HCT116 (cell line): ENCODE measurements around the gene PDGFD. TPM values are rescaled to one million over a fixed set of nuclear protein-coding genes. Genes with fewer than 3 reads are reported as not detected.

Experiments
- ATAC-seq: fragments of 200-7000 bp; cut with Tn5 transposase; 2 replicates; pipeline ENCODE4 v1.9.1; 2020; ENCODE audit warnings: mild to moderate bottlenecking, moderate library complexity
- BruUV-seq: library from RNA; stranded (reverse); fragments of 400-500 nt; replicated peaks from 2 replicates; lab custom pipeline; 2021; lab: Mats Ljungman, UMichigan
- CTCF ChIA-PET: fragments of 300-600 bp; sonication (Branson Sonifier 250); formaldehyde crosslinking; loops from one replicate; lab custom pipeline; 2021; ENCODE audit warnings: antibody characterized with exemption; lab: Charles Lee
- POLR2A ChIA-PET: fragments of 300-600, 350-600 bp; sonication (Branson Sonifier 250); formaldehyde crosslinking; loops from one replicate; lab custom pipeline; 2021; ENCODE audit warnings: antibody characterized with exemption; lab: Charles Lee
- RAD21 ChIA-PET, 2 experiments: fragments of 300-600 bp; sonication (Branson Sonifier 250); formaldehyde crosslinking; loops; one replicate each; lab custom pipeline; 2023; ENCODE audit warnings: low total read pairs in 2 of 2; ENCODE audit not compliant: uncharacterized antibody in 2 of 2, unreplicated experiment in 2 of 2, low non-redundant PET in 1 of 2; lab: Charles Lee
- DNase-seq: peaks from one replicate; pipeline ENCODE4 v3.0.0-alpha.2; 2010; ENCODE audit warnings: low read depth, low spot score
- H2AFZ ChIP-seq: fragments of 200-600 bp; shearing (Covaris generic), sonication (generic); 2 replicates; pipeline ENCODE4 v1.6.1; 2017; ENCODE audit warnings: low read depth, mixed run types, mixed read lengths, antibody characterized with exemption, low read length; ENCODE audit not compliant: poor library complexity, severe bottlenecking
- H3K27ac ChIP-seq: 2 replicates; pipeline ENCODE4 v1.5.1; 2012; ENCODE audit warnings: low read depth, low read length
- H3K27me3 ChIP-seq: fragments of 200-600 bp; sonication (generic); 2 replicates; pipeline ENCODE4 v1.6.1; 2016; ENCODE audit warnings: mixed run types, low read length, mixed read lengths; ENCODE audit not compliant: insufficient read depth
- H3K36me3 ChIP-seq, 2 experiments: fragments of 200-500 bp in 1 of 2; fragments of 200-600 bp in 1 of 2; sonication (Bioruptor generic) in 1 of 2; sonication (generic) in 1 of 2; 2 replicates each; pipeline versions ENCODE4 v1.5.1 to v1.6.1; 2014 to 2016; ENCODE audit warnings: low read length in 2 of 2, inconsistent platforms in 1 of 2, mixed read lengths in 1 of 2, mixed run types in 1 of 2; ENCODE audit not compliant: insufficient read depth in 2 of 2, control insufficient read depth in 1 of 2
- H3K4me1 ChIP-seq, 2 experiments: fragments of 200-600 bp in 1 of 2; sonication (generic) in 1 of 2; 2 replicates each; pipeline versions ENCODE4 v1.5.1 to v1.6.1; 2012 to 2017; ENCODE audit warnings: low read length in 2 of 2, inconsistent platforms in 1 of 2, mild to moderate bottlenecking in 1 of 2, mixed read lengths in 1 of 2, mixed run types in 1 of 2, moderate library complexity in 1 of 2; ENCODE audit not compliant: insufficient read depth in 2 of 2, control insufficient read depth in 1 of 2
- H3K4me2 ChIP-seq: fragments of 200-600 bp; sonication (generic); 2 replicates; pipeline ENCODE4 v1.6.1; 2017; ENCODE audit warnings: mixed run types, low read length, mixed read lengths
- H3K4me3 ChIP-seq, 2 experiments: fragments of 200-600 bp in 1 of 2; sonication (generic) in 1 of 2; replicated peaks in 1 of 2; 2 replicates each; pipeline ENCODE4 v1.5.1; 2011 to 2016; ENCODE audit warnings: low read length in 2 of 2, control low read depth in 1 of 2, low read depth in 1 of 2, mild to moderate bottlenecking in 1 of 2, mixed read lengths in 1 of 2, mixed run types in 1 of 2
- H3K79me2 ChIP-seq: fragments of 200-600 bp; sonication (generic); 2 replicates; pipeline ENCODE4 v1.6.1; 2017; ENCODE audit warnings: mild to moderate bottlenecking, mixed run types, low read length, moderate library complexity, mixed read lengths; ENCODE audit not compliant: insufficient read depth
- H3K9ac ChIP-seq: fragments of 200-600 bp; sonication (generic); 2 replicates; pipeline ENCODE4 v1.6.1; 2016; ENCODE audit warnings: low read length, mixed read lengths
- H3K9me2 ChIP-seq: fragments of 200-600 bp; sonication (generic), shearing (Covaris generic); 2 replicates; pipeline ENCODE4 v1.6.1; 2017; ENCODE audit warnings: mixed run types, mild to moderate bottlenecking, moderate library complexity; ENCODE audit not compliant: insufficient read depth
- H3K9me3 ChIP-seq, 2 experiments: fragments of 200-500 bp in 1 of 2; fragments of 200-600 bp in 1 of 2; sonication (Bioruptor generic) in 1 of 2; sonication (generic) in 1 of 2; 2 replicates each; pipeline ENCODE4 v1.6.1; 2014 to 2017; ENCODE audit warnings: low read length in 2 of 2, mixed read lengths in 2 of 2, inconsistent platforms in 1 of 2, low read depth in 1 of 2, mild to moderate bottlenecking in 1 of 2, mixed run types in 1 of 2, moderate library complexity in 1 of 2; ENCODE audit not compliant: control insufficient read depth in 1 of 2, insufficient read depth in 1 of 2
- H4K20me1 ChIP-seq: fragments of 200-600 bp; sonication (generic), shearing (Covaris generic); 2 replicates; pipeline ENCODE4 v1.6.1; 2017; ENCODE audit warnings: mixed run types, mild to moderate bottlenecking, moderate library complexity; ENCODE audit not compliant: insufficient read depth
- CBX3 ChIP-seq: IDR thresholded peaks from 2 replicates; pipeline ENCODE4 v1.6.1; 2012; ENCODE audit warnings: low read depth
- EGR1 ChIP-seq: IDR thresholded peaks from 2 replicates; pipeline ENCODE4 v1.6.1; 2012; ENCODE audit warnings: low read depth
- ELF1 ChIP-seq: IDR thresholded peaks from 2 replicates; pipeline ENCODE4 v1.6.1; 2012; ENCODE audit warnings: low read depth, borderline replicate concordance
- FOSL1 ChIP-seq: IDR thresholded peaks from 2 replicates; pipeline ENCODE4 v1.6.1; 2012; ENCODE audit warnings: low read depth
- POLR2A ChIP-seq: IDR thresholded peaks from 2 replicates; pipeline ENCODE4 v1.7.0; 2011; ENCODE audit warnings: borderline replicate concordance; ENCODE audit not compliant: insufficient read depth, insufficient read length; ENCODE audit errors: extremely low read depth
- RAD21 ChIP-seq: IDR thresholded peaks from 2 replicates; pipeline ENCODE4 v1.6.1; 2012; ENCODE audit warnings: low read depth, mild to moderate bottlenecking
- SIN3A ChIP-seq: IDR thresholded peaks from 2 replicates; pipeline ENCODE4 v1.6.1; 2012; ENCODE audit warnings: low read depth
- SP1 ChIP-seq: IDR thresholded peaks from 2 replicates; pipeline ENCODE4 v1.6.1; 2012; ENCODE audit warnings: low read depth
- SRF ChIP-seq: IDR thresholded peaks from 2 replicates; pipeline ENCODE4 v1.6.1; 2012; ENCODE audit warnings: low read depth
- TCF7L2 ChIP-seq: IDR thresholded peaks from 2 replicates; pipeline ENCODE4 v1.7.0; 2011; ENCODE audit warnings: borderline replicate concordance, inconsistent platforms; ENCODE audit not compliant: insufficient read depth, insufficient read length; ENCODE audit errors: extremely low read depth
- YY1 ChIP-seq: IDR thresholded peaks from 2 replicates; pipeline ENCODE4 v1.6.1; 2011; ENCODE audit warnings: low read length, low read depth, moderate library complexity, mild to moderate bottlenecking; ENCODE audit not compliant: insufficient replicate concordance; ENCODE audit errors: extremely low read depth
- ZBTB33 ChIP-seq: IDR thresholded peaks from 2 replicates; pipeline ENCODE4 v1.6.1; 2011; ENCODE audit warnings: mild to moderate bottlenecking, low read length, moderate library complexity; ENCODE audit not compliant: insufficient replicate concordance; ENCODE audit errors: extremely low read depth
- ZNF274 ChIP-seq: fragments of 200-500 bp; sonication (Bioruptor generic); IDR thresholded peaks from 2 replicates; pipeline ENCODE4 v1.6.1; 2014; ENCODE audit warnings: mild to moderate bottlenecking, low read depth, low read length, inconsistent platforms
- intact Hi-C: fragments of 100-400 bp; cut with micrococcal nuclease; formaldehyde crosslinking; loops from 2 replicates; pipeline ENCODE4 v1.10.0; 2022
- total RNA-seq: library from RNA; stranded (reverse); gene quantifications from one replicate; pipeline ENCODE4 v1.2.1, GENCODE V29; 2021; ENCODE audit not compliant: unreplicated experiment
- TF ChIP-seq, protein P1 (sequence below): IDR thresholded peaks from 2 replicates; pipeline ENCODE4 v1.6.1; 2012
- TF ChIP-seq, protein P2 (sequence below), 3 experiments: fragments of 200-600 bp in 1 of 3; sonication (generic) in 1 of 3; IDR thresholded peaks in 2 of 3; conservative IDR thresholded peaks in 1 of 3; 2 replicates each; pipeline ENCODE4 v1.5.1; 2012 to 2017; ENCODE audit warnings: low read depth in 2 of 3, low read length in 2 of 3, antibody characterized with exemption in 1 of 3, borderline replicate concordance in 1 of 3, control low read depth in 1 of 3, mild to moderate bottlenecking in 1 of 3, mixed read lengths in 1 of 3, mixed run types in 1 of 3, moderate library complexity in 1 of 3; ENCODE audit not compliant: insufficient read depth in 1 of 3
- TF ChIP-seq, protein P3 (sequence below): IDR thresholded peaks from 2 replicates; pipeline ENCODE4 v1.6.1; 2012

PDGFD gene
- total RNA-seq, 1 experiment from 2014 or later, result 0.34 TPM

- peaks cover 0 to 3% of the 10 kb centered on the region in 2 experiments; a peak in 1 of 4 replicates for H3K4me1 ChIP-seq
- H3K4me3 ChIP-seq, result no peak overlapping the region
- H3K79me2 ChIP-seq, result no peaks in the 10 kb centered on the region
- H4K20me1 ChIP-seq, result no peaks in the 10 kb centered on the region
- ATAC-seq (no peak), DNase-seq (no peak)
- ChIA-PET RAD21 (no interaction called here), POLR2A (no interaction called here), CTCF (no interaction called here)
- no peaks in the 10 kb centered on the region for H3K9me2 ChIP-seq
- H3K36me3 ChIP-seq, result no peaks in the 10 kb centered on the region
- no peak overlapping the region for H3K4me2 ChIP-seq
- no peak for TF ChIP-seq ELF1
- TF ChIP-seq, protein P1, sequence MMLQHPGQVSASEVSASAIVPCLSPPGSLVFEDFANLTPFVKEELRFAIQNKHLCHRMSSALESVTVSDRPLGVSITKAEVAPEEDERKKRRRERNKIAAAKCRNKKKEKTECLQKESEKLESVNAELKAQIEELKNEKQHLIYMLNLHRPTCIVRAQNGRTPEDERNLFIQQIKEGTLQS, result no peak
- no TSS peak for BruUV-seq
- no peak overlapping the region for H3K9ac ChIP-seq
- H3K27ac ChIP-seq, result no peak overlapping the region
- intact Hi-C loops, result no loop called here
- H3K27me3 ChIP-seq, result no peaks in the 10 kb centered on the region
- no peak overlapping the region for H2AFZ ChIP-seq
- no peaks in the 10 kb centered on the region for H3K9me3 ChIP-seq
Observed at GRCh38 chr11:103887001-103887658, 276.8 kb downstream of the PDGFD start.

GRCh38 chr11:103883856-103884255 lies 280.1 kb downstream of the PDGFD start:
- Histone ChIP-seq H3K9me3 (no peaks in the 10 kb centered on the region), H3K27me3 (no peaks in the 10 kb centered on the region), H3K4me1 (peaks cover 0 to 3% of the 10 kb centered on the region in 2 experiments; a peak in 1 of 4 replicates), H3K36me3 (no peaks in the 10 kb centered on the region), H3K27ac (no peak overlapping the region), H3K4me2 (no peak overlapping the region), H3K9ac (no peak overlapping the region), H3K4me3 (no peak overlapping the region), H4K20me1 (no peaks in the 10 kb centered on the region), H2AFZ (no peak overlapping the region), H3K9me2 (no peaks in the 10 kb centered on the region), H3K79me2 (no peaks in the 10 kb centered on the region)
- BruUV-seq, result no TSS peak
- ATAC-seq, result no peak
- POLR2A ChIA-PET, result no interaction called here
- CTCF ChIA-PET, result no interaction called here
- intact Hi-C loops, result no loop called here
- no peak for DNase-seq
- RAD21 ChIA-PET, result no interaction called here
- TF ChIP-seq, protein P1, result no peak
- TF ChIP-seq TCF7L2 (no peak), SRF (no peak), ZBTB33 (no peak), RAD21 (no peak), POLR2A (no peak), EGR1 (no peak), YY1 (no peak), ZNF274 (no peak), CBX3 (no peak), SIN3A (no peak), FOSL1 (no peak), SP1 (no peak)
- TF ChIP-seq, protein P2, sequence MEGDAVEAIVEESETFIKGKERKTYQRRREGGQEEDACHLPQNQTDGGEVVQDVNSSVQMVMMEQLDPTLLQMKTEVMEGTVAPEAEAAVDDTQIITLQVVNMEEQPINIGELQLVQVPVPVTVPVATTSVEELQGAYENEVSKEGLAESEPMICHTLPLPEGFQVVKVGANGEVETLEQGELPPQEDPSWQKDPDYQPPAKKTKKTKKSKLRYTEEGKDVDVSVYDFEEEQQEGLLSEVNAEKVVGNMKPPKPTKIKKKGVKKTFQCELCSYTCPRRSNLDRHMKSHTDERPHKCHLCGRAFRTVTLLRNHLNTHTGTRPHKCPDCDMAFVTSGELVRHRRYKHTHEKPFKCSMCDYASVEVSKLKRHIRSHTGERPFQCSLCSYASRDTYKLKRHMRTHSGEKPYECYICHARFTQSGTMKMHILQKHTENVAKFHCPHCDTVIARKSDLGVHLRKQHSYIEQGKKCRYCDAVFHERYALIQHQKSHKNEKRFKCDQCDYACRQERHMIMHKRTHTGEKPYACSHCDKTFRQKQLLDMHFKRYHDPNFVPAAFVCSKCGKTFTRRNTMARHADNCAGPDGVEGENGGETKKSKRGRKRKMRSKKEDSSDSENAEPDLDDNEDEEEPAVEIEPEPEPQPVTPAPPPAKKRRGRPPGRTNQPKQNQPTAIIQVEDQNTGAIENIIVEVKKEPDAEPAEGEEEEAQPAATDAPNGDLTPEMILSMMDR (IDR thresholded peaks at IDR 0.05 in 2 of 3, conservative IDR thresholded peaks at IDR 0.05 in 1 of 3; ENCODE audit: borderline replicate concordance in 1 of 3, insufficient read depth in 1 of 3, low read depth in 2 of 3, low read length in 2 of 3), result no peak
- TF ChIP-seq, protein P3, sequence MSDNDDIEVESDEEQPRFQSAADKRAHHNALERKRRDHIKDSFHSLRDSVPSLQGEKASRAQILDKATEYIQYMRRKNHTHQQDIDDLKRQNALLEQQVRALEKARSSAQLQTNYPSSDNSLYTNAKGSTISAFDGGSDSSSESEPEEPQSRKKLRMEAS, result no peak
